Nephron progenitor cell (in vitro differentiated cells): ENCODE measurements around the gene ATG7.
A peak's percentile ranks its signal among the peaks of the same experiment; 100 is the strongest.

Source experiments
- DNase-seq: peaks from one replicate; pipeline ENCODE4 v3.0.0; 2021
- H3K27ac Mint-ChIP-seq: 2 replicates; pipeline ENCODE4 v1.8.0; 2021; ENCODE audit warnings: mild to moderate bottlenecking, moderate library complexity, mixed read lengths
- H3K27me3 Mint-ChIP-seq: 2 replicates; pipeline ENCODE4 v1.8.0; 2021; ENCODE audit warnings: mild to moderate bottlenecking, low read depth, mixed read lengths; ENCODE audit not compliant: poor library complexity
- H3K36me3 Mint-ChIP-seq: 2 replicates; pipeline ENCODE4 v1.8.0; 2021; ENCODE audit warnings: low read depth, mixed read lengths
- H3K4me1 Mint-ChIP-seq: 2 replicates; pipeline ENCODE4 v1.8.0; 2021; ENCODE audit warnings: mixed read lengths
- H3K4me3 Mint-ChIP-seq: 2 replicates; pipeline ENCODE4 v1.8.0; 2021; ENCODE audit warnings: mild to moderate bottlenecking, moderate library complexity, mixed read lengths
- H3K9me3 Mint-ChIP-seq: 2 replicates; pipeline ENCODE4 v1.8.0; 2021; ENCODE audit warnings: mild to moderate bottlenecking, moderate library complexity, mixed read lengths
- CTCF ChIP-seq: fragments of 200-600 bp; sonication (generic); IDR thresholded peaks from 2 replicates; pipeline ENCODE4 v1.5.0; 2021; ENCODE audit warnings: antibody characterized with exemption

The ATG7 gene

GRCh38 chr3:11551036-11551435, 278.8 kb downstream of the ATG7 start:
- Mint-ChIP-seq H3K27me3 (no peaks in the 10 kb centered on the region), H3K4me1 (peaks cover 27% of the 10 kb centered on the region), H3K4me3 (no peak overlapping the region), H3K27ac (peak overlapping the region; percentile 91), H3K36me3 (peaks cover 76% of the 10 kb centered on the region), H3K9me3 (peaks cover 41% of the 10 kb centered on the region)
- no peak for TF ChIP-seq CTCF
- no peak for DNase-seq

- TF ChIP-seq CTCF, result no peak
- Mint-ChIP-seq H3K27ac (peak overlapping the region; percentile 94), H3K9me3 (peaks cover 41% of the 10 kb centered on the region), H3K36me3 (peaks cover 73% of the 10 kb centered on the region), H3K4me3 (no peak overlapping the region), H3K27me3 (no peaks in the 10 kb centered on the region), H3K4me1 (peaks cover 37% of the 10 kb centered on the region)
- DNase-seq, result no peak
These were observed 280.4 kb downstream of the ATG7 start for GRCh38 chr3:11552289-11553264.

- Mint-ChIP-seq H3K4me1 (peaks cover 46% of the 10 kb centered on the region), H3K4me3 (no peak overlapping the region), H3K36me3 (peaks cover 69% of the 10 kb centered on the region), H3K27ac (peak overlapping the region; percentile 69), H3K9me3 (peaks cover 38% of the 10 kb centered on the region), H3K27me3 (no peaks in the 10 kb centered on the region)
- no peak for DNase-seq
- no peak for TF ChIP-seq CTCF
These were observed 281.4 kb downstream of the ATG7 start for GRCh38 chr3:11553436-11554235.

- Mint-ChIP-seq H3K4me3 (no peak overlapping the region), H3K36me3 (peaks cover 64% of the 10 kb centered on the region), H3K9me3 (peaks cover 32% of the 10 kb centered on the region), H3K27ac (peak overlapping the region; percentile 61), H3K27me3 (no peaks in the 10 kb centered on the region), H3K4me1 (peaks cover 49% of the 10 kb centered on the region)
- no peak for TF ChIP-seq CTCF
- DNase-seq, result no peak
These were observed 282.0 kb downstream of the ATG7 start for GRCh38 chr3:11554236-11554610.

GRCh38 chr3:11554666-11555065, 282.5 kb downstream of the ATG7 start:
- Mint-ChIP-seq H3K36me3 (peaks cover 62% of the 10 kb centered on the region), H3K27me3 (no peaks in the 10 kb centered on the region), H3K4me3 (no peak overlapping the region), H3K27ac (peak overlapping the region; percentile 78), H3K9me3 (peaks cover 27% of the 10 kb centered on the region), H3K4me1 (peaks cover 52% of the 10 kb centered on the region)
- DNase-seq, result no peak
- TF ChIP-seq CTCF, result no peak
